SK-N-SH (cell line): Measurements from ENCODE around the gene NARS2.

Source experiments
- EP300 ChIP-seq, 2 experiments: IDR thresholded peaks; 2 replicates each; pipeline versions ENCODE4 v1.4.0 to v1.6.1; 2012; ENCODE audit warnings: borderline replicate concordance in 1 of 2, low read depth in 1 of 2, low read length in 1 of 2
- GABPA ChIP-seq: IDR thresholded peaks from 2 replicates; pipeline ENCODE4 v1.4.0; 2012; ENCODE audit warnings: low read depth, mild to moderate bottlenecking
- JUND ChIP-seq: IDR thresholded peaks from 2 replicates; pipeline ENCODE4 v1.4.0; 2012
- NFIC ChIP-seq: IDR thresholded peaks from 2 replicates; pipeline ENCODE4 v1.4.0; 2012; ENCODE audit warnings: borderline replicate concordance
- POLR2AphosphoS5 ChIP-seq: IDR thresholded peaks from 2 replicates; pipeline ENCODE4 v1.6.1; 2012; ENCODE audit warnings: low read depth, low read length
- RAD21 ChIP-seq: IDR thresholded peaks from 2 replicates; pipeline ENCODE4 v1.6.1; 2012; ENCODE audit warnings: mild to moderate bottlenecking, low read length
- TF ChIP-seq, protein P1 (sequence below): fragments of 200-600 bp; sonication (generic); IDR thresholded peaks from 2 replicates; pipeline ENCODE4 v1.6.1; 2017; ENCODE audit warnings: antibody characterized with exemption, mild to moderate bottlenecking, moderate library complexity
- TF ChIP-seq, protein P2 (sequence below): IDR thresholded peaks from 2 replicates; pipeline ENCODE4 v1.4.0; 2012; ENCODE audit warnings: low read depth
- TF ChIP-seq, protein P3 (sequence below): IDR thresholded peaks from 2 replicates; pipeline ENCODE4; 2012
- TF ChIP-seq, protein P4 (sequence below): fragments of 150-350 bp; IDR thresholded peaks from 2 replicates; pipeline ENCODE4 v1.6.1; 2017; ENCODE audit warnings: antibody characterized with exemption, low read length, low read depth, borderline replicate concordance

DNA sequence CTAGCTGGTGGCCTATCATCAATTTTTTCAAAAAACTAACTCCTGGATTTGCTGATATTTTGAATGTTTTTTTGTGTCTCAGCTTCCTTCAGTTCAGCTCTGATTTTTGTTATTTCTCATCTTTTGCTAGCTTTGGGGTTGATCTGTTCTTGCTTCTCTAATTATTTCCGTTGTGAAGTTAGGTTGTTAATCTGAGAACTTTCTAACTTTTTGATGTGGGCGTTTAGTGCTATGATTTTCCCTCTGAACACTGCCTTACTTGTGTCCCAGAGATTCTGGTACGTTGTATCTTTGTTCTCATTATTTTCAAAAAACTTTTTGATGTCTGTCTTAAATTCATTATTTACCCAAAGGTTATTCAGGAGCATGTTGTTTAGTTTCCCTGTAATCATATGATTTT, 19.1 kb downstream of the NARS2 start:
- TF ChIP-seq, protein P1, sequence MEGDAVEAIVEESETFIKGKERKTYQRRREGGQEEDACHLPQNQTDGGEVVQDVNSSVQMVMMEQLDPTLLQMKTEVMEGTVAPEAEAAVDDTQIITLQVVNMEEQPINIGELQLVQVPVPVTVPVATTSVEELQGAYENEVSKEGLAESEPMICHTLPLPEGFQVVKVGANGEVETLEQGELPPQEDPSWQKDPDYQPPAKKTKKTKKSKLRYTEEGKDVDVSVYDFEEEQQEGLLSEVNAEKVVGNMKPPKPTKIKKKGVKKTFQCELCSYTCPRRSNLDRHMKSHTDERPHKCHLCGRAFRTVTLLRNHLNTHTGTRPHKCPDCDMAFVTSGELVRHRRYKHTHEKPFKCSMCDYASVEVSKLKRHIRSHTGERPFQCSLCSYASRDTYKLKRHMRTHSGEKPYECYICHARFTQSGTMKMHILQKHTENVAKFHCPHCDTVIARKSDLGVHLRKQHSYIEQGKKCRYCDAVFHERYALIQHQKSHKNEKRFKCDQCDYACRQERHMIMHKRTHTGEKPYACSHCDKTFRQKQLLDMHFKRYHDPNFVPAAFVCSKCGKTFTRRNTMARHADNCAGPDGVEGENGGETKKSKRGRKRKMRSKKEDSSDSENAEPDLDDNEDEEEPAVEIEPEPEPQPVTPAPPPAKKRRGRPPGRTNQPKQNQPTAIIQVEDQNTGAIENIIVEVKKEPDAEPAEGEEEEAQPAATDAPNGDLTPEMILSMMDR, result no peak
- TF ChIP-seq, protein P2, sequence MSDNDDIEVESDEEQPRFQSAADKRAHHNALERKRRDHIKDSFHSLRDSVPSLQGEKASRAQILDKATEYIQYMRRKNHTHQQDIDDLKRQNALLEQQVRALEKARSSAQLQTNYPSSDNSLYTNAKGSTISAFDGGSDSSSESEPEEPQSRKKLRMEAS, result no peak
- TF ChIP-seq EP300 (IDR thresholded peaks at IDR 0.05; ENCODE audit: borderline replicate concordance in 1 of 2, low read depth in 1 of 2, low read length in 1 of 2) (no peak), GABPA (no peak), POLR2AphosphoS5 (no peak), JUND (no peak), NFIC (no peak), RAD21 (no peak)
- TF ChIP-seq, protein P3, sequence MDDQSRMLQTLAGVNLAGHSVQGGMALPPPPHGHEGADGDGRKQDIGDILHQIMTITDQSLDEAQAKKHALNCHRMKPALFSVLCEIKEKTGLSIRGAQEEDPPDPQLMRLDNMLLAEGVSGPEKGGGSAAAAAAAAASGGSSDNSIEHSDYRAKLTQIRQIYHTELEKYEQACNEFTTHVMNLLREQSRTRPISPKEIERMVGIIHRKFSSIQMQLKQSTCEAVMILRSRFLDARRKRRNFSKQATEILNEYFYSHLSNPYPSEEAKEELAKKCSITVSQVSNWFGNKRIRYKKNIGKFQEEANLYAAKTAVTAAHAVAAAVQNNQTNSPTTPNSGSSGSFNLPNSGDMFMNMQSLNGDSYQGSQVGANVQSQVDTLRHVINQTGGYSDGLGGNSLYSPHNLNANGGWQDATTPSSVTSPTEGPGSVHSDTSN, result no peak
- TF ChIP-seq, protein P4, sequence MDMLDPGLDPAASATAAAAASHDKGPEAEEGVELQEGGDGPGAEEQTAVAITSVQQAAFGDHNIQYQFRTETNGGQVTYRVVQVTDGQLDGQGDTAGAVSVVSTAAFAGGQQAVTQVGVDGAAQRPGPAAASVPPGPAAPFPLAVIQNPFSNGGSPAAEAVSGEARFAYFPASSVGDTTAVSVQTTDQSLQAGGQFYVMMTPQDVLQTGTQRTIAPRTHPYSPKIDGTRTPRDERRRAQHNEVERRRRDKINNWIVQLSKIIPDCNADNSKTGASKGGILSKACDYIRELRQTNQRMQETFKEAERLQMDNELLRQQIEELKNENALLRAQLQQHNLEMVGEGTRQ, result no peak
